Panc1 (cell line): ENCODE results near the gene TLK1. TPM values are rescaled to one million over a fixed set of nuclear protein-coding genes. Genes with fewer than 3 reads are reported as not detected.
A peak's percentile ranks its signal among the peaks of the same experiment; 100 is the strongest.

ENCODE experiments used
- ATAC-seq: fragments of 200-7000 bp; cut with Tn5 transposase; 2 replicates; pipeline ENCODE4 v1.9.1; 2020; ENCODE audit warnings: mild to moderate bottlenecking, moderate library complexity
- BruUV-seq: library from RNA; stranded (reverse); fragments of 400-500 nt; replicated peaks from 2 replicates; lab custom pipeline; 2021; lab: Mats Ljungman, UMichigan
- CTCF ChIA-PET: fragments of 300-600 bp; sonication (Branson Sonifier 250); formaldehyde crosslinking; loops from one replicate; lab custom pipeline; 2022; ENCODE audit warnings: antibody characterized with exemption; lab: Charles Lee
- POLR2A ChIA-PET: fragments of 300-600 bp; sonication (Branson Sonifier 250); formaldehyde crosslinking; loops from one replicate; lab custom pipeline; 2022; ENCODE audit warnings: antibody characterized with exemption; lab: Charles Lee
- DNase-seq: peaks from one replicate; pipeline ENCODE4 v3.0.0-alpha.2; 2010; ENCODE audit warnings: low read depth, low spot score
- H3K27ac ChIP-seq: 2 replicates; pipeline ENCODE4 v1.5.1; 2011; ENCODE audit warnings: mild to moderate bottlenecking, low read length, inconsistent platforms
- H3K27me3 ChIP-seq: fragments of 200-500 bp; sonication (Bioruptor generic); 2 replicates; pipeline ENCODE4 v1.6.0; 2014; ENCODE audit warnings: low read length, inconsistent platforms; ENCODE audit not compliant: control insufficient read depth, insufficient read depth
- H3K36me3 ChIP-seq: fragments of 200-500 bp; sonication (Bioruptor generic); 2 replicates; pipeline ENCODE4 v1.5.1; 2014; ENCODE audit warnings: inconsistent platforms, mild to moderate bottlenecking, low read length, moderate library complexity; ENCODE audit not compliant: control insufficient read depth, insufficient read depth
- H3K4me1 ChIP-seq: 2 replicates; pipeline ENCODE4 v1.5.1; 2011; ENCODE audit warnings: inconsistent platforms, mild to moderate bottlenecking, low read length, moderate library complexity; ENCODE audit not compliant: control insufficient read depth, insufficient read depth
- H3K4me3 ChIP-seq, 2 experiments: 2 replicates each; pipeline ENCODE4 v1.5.1; 2011 to 2012; ENCODE audit warnings: low read depth in 2 of 2, low read length in 2 of 2, mild to moderate bottlenecking in 2 of 2, inconsistent platforms in 1 of 2, moderate library complexity in 1 of 2
- H3K9me3 ChIP-seq: fragments of 200-500 bp; sonication (Bioruptor generic); 2 replicates; pipeline ENCODE4 v1.5.1; 2014; ENCODE audit warnings: low read depth, mild to moderate bottlenecking, inconsistent platforms, low read length, moderate library complexity; ENCODE audit not compliant: control insufficient read depth, insufficient read depth
- CTCF ChIP-seq: fragments of 450-650 bp; IDR thresholded peaks from 2 replicates; pipeline ENCODE4 v1.5.1; 2017; ENCODE audit warnings: mild to moderate bottlenecking
- POLR2AphosphoS5 ChIP-seq: IDR thresholded peaks from 2 replicates; pipeline ENCODE4 v1.6.1; 2012; ENCODE audit warnings: mild to moderate bottlenecking, low read depth, low read length, moderate library complexity
- REST ChIP-seq, 2 experiments: IDR thresholded peaks; 2 replicates each; pipeline ENCODE4 v1.6.1; 2011 to 2012; ENCODE audit warnings: low read depth in 2 of 2, control low read depth in 1 of 2, low read length in 1 of 2, mild to moderate bottlenecking in 1 of 2, moderate library complexity in 1 of 2; ENCODE audit not compliant: insufficient read depth in 1 of 2
- SIN3A ChIP-seq: IDR thresholded peaks from 2 replicates; pipeline ENCODE4 v1.6.1; 2012; ENCODE audit warnings: low read depth, mild to moderate bottlenecking, low read length, moderate library complexity, borderline replicate concordance; ENCODE audit not compliant: insufficient read depth
- TCF7L2 ChIP-seq: IDR thresholded peaks from 2 replicates; pipeline ENCODE4 v1.6.1; 2011; ENCODE audit warnings: mild to moderate bottlenecking, low read depth, low read length, inconsistent platforms
- in situ Hi-C: cut with HindIII; loops from 2 replicates; pipeline ENCODE4 v1.10.0; 2016; ENCODE audit warnings: low sequenced_read_pairs, low pct_unique_long_range_greater_than_20kb
- intact Hi-C: fragments of 100-400 bp; cut with micrococcal nuclease; formaldehyde crosslinking; loops from one replicate; pipeline ENCODE4 v1.10.0; 2022; ENCODE audit not compliant: unreplicated experiment
- total RNA-seq: library from RNA; stranded (reverse); gene quantifications from one replicate; pipeline ENCODE4 v1.2.1, GENCODE V29; 2021; ENCODE audit not compliant: unreplicated experiment

Gene TLK1
- total RNA-seq, 1 experiment from 2014 or later, result 92.9 TPM

- H3K4me1 ChIP-seq, result no peaks in the 10 kb centered on the region
- in situ Hi-C loops, result no loop called here
- H3K27me3 ChIP-seq, result no peaks in the 10 kb centered on the region
- ATAC-seq (peak; percentile 34; the same call in 1 of the 2 replicates), DNase-seq (no peak)
- H3K27ac ChIP-seq, result no peak overlapping the region
- BruUV-seq, result no TSS peak
- TF ChIP-seq POLR2AphosphoS5 (no peak), SIN3A (no peak), CTCF (no peak), TCF7L2 (no peak), REST (IDR thresholded peaks at IDR 0.05; ENCODE audit: insufficient read depth in 1 of 2, low read depth in 2 of 2, low read length in 1 of 2) (no peak)
- intact Hi-C loops, result no loop called here
- ChIA-PET CTCF (no interaction called here), POLR2A (no interaction called here)
- H3K4me3 ChIP-seq, result no peak overlapping the region
- H3K9me3 ChIP-seq, result no peaks in the 10 kb centered on the region
- peaks cover 10% of the 10 kb centered on the region for H3K36me3 ChIP-seq
Measured at GRCh38 chr2:171016125-171016524, 144.6 kb downstream of the TLK1 start.

GRCh38 chr2:171013851-171014250, 146.8 kb downstream of the TLK1 start:
- H3K27ac ChIP-seq, result no peak overlapping the region
- DNase-seq (no peak), ATAC-seq (no peak)
- intact Hi-C loops (no loop called here), in situ Hi-C loops (no loop called here)
- TF ChIP-seq POLR2AphosphoS5 (no peak), SIN3A (no peak), TCF7L2 (no peak), REST (IDR thresholded peaks at IDR 0.05; ENCODE audit: insufficient read depth in 1 of 2, low read depth in 2 of 2, low read length in 1 of 2) (no peak), CTCF (no peak)
- H3K4me1 ChIP-seq, result no peaks in the 10 kb centered on the region
- ChIA-PET POLR2A (no interaction called here), CTCF (no interaction called here)
- no TSS peak for BruUV-seq
- no peak overlapping the region for H3K4me3 ChIP-seq
- peaks cover 14% of the 10 kb centered on the region; the same call in 1 of the 2 replicates for H3K36me3 ChIP-seq
- no peaks in the 10 kb centered on the region for H3K27me3 ChIP-seq
- H3K9me3 ChIP-seq, result no peaks in the 10 kb centered on the region
